GM19025 (cell line): ENCODE measurements around the gene TAGLN3.
"Not testable (repeated sequence)": the region's sequence is repeated elsewhere in the genome, so short reads cannot be mapped to it uniquely, and the experiment has no call there.

Source experiments
- ATAC-seq: cut with Tn5 transposase; IDR thresholded peaks from one replicate; pipeline ENCODE4 v1.9.1; 2021; ENCODE audit warnings: mild to moderate bottlenecking, low read depth, moderate library complexity; ENCODE audit not compliant: unreplicated experiment

TAGLN3 gene

GRCh38 chr3:112007633-112008032 lies 8.9 kb downstream of the TAGLN3 start:
- no peak for ATAC-seq

DNA sequence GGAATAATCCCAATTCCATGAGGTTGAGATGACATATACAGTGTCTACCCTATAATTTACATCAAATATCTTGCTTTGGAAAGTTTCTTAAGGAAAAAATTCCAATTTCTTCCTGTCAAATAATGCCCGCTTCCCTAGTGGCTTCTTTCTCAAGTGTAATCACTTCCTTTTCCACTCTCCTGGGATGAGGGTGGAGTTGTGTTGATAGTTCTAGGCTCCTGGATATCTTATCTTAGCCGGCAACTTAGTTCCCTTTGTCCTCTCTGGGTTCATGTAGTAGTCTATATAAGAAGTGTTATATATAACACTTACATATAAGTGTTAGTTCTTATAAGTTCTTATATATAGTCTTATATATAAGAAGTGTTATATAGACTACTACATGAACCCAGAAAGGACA lies 10.9 kb downstream of the TAGLN3 start:
- ATAC-seq: no peak

GRCh38 chr3:112010636-112011035 lies 11.9 kb downstream of the TAGLN3 start:
- ATAC-seq: no peak

- ATAC-seq: no peak
These were observed 12.7 kb downstream of the TAGLN3 start for GRCh38 chr3:112011376-112011940.

DNA sequence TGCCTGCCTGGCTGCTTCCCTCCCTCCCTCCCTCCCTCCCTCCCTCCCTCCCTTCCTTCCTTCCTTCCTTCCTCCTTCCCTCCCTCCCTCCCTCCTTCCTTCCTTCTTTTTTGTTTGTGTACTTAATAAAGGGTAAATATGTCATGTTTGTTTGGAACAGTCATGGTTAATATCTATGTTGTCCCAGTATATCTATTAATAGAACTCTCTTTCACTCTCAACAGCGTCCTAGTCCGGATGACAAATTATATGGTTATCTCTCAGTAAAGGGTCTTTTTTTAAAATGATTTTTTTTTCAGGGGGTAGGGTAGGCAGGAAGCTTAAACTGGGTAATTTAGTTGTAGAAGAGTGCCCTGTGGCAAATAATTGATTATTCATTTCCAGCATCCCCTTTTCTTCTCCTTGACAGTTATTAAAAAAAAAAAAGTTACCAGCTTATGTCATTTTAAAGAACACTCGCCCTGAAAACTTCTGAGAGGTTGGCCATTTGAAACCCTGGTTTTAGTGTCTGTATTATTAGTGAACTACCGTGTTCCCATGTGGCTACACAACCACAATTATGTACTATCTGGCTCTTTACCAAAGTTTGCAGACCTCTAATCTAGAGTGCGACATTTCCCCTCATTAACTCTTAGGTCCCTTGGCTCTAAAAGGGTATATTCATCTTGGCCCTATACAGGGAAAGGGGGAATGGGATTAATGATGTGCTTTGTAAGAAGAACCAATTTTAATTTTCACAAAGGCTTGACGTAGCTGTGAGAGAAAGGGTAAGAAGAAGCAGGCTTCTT lies 13.7 kb downstream of the TAGLN3 start:
- no peak for ATAC-seq

DNA sequence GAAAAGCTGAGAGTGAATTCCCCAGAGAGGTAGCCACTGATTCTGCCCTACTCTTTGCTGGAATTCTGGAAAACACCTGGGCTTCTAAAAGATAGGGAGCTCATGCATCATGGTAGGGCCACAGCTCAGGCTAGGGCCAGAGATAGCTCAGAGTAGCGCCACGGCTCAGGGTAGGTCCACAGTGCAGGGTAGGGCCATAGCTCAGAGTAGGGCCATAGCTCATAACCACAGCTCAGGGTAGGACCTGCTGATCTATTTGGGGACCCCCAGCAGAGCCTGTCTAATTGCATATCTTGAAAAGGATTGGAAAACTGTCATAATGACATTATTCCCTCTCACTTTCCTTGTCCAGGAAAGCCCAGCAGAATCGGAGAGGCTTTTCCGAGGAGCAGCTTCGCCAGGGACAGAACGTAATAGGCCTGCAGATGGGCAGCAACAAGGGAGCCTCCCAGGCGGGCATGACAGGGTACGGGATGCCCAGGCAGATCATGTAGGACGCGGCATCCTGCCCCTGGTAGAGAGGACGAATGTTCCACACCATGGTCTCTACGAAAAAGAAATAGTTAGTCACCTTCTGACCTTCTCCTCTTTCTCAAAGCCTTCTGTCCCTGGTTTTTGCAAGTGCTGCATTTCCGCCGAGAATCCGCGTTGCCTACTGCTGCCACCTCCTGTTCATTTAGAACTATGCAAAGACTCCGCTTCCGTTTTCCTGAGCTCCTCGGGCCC lies 14.5 kb downstream of the TAGLN3 start:
- peak; percentile 79 for ATAC-seq

- ATAC-seq: peak; percentile 20
These were observed 15.0 kb downstream of the TAGLN3 start for GRCh38 chr3:112013784-112014143.

DNA sequence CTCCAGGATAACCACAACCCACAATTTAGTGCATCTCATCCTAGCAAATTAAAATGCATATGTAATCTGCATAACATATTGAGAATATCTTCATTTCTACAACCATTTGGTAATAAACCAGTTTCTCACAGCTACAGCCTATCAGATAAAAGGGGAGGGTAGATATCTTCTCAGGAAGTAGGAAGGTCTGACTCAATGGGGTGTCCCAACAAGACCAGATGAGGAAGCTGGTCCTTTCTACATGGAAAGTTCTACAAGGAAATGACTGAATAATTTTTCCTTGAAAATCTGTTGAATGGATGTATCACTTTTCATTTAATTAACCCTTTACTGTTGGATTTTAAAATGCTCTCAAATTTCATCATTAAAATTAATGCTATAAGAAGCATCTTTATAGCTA lies 18.4 kb downstream of the TAGLN3 start:
- no peak for ATAC-seq

- no peak for ATAC-seq
These were observed 20.0 kb downstream of the TAGLN3 start for GRCh38 chr3:112018712-112019111.

- no peak for ATAC-seq
These were observed 21.0 kb downstream of the TAGLN3 start for GRCh38 chr3:112019716-112020115.

- no peak for ATAC-seq
These were observed 22.0 kb downstream of the TAGLN3 start for GRCh38 chr3:112020674-112021085.

GRCh38 chr3:112027142-112027541 lies 28.4 kb downstream of the TAGLN3 start:
- no peak for ATAC-seq

GRCh38 chr3:112027826-112028225 lies 29.1 kb downstream of the TAGLN3 start:
- no peak for ATAC-seq

DNA sequence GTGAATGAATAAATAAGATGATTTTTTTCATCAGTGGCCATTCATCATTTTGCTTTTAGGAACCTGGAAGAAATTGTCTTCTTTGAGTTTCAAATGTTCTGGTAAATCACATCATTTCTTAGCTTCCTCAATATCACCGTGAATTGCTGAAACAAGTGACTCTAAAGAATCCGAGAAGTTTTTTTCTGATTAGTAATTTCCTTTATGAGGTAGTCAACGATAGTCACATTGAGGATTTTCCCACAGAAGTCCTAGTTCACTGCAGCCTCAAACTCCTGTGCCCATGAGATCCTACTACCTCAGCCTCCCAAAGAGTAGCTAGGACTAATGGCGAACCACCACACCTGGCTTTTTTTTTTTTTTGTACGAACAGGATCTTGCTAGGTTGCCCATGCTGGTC lies 32.2 kb downstream of the TAGLN3 start:
- no peak for ATAC-seq

DNA sequence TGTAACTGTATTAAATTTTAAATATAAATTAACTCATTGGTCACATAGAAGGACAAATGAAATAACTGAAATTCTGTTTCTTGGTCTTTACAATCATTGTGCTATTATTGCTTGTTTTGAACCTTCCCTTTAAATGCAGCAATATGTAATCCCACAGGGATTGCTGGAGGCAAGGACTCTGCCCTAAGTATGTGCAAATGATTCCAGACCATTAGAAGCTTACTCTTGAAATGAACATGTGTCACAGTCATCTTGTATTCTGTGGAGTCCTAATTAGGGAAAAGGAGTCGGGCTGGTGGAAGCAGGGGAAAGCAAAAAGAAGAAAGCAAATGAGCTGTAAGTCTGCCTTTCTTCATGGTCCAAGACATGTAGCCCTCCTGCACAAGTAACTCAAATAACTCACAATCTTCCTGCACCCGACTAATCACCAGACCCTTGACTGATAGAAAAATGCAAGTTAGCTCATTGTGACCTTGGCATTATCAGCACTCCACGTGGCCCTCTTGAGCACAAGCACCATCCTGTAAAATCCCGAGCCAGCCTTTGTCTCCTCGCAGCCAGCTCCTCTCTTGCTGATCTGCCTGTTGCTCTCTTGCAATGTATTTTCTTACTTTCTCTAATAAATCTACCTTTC lies 33.5 kb downstream of the TAGLN3 start:
- ATAC-seq: no peak

GRCh38 chr3:112034436-112034835 lies 35.7 kb downstream of the TAGLN3 start, which contains the start of gene TMPRSS7:
Gene TMPRSS7, plus strand, starts transcription at chr3:112034736. Its CDS starts 110 bp downstream, at chr3:112034846.
- ATAC-seq: no peak

DNA sequence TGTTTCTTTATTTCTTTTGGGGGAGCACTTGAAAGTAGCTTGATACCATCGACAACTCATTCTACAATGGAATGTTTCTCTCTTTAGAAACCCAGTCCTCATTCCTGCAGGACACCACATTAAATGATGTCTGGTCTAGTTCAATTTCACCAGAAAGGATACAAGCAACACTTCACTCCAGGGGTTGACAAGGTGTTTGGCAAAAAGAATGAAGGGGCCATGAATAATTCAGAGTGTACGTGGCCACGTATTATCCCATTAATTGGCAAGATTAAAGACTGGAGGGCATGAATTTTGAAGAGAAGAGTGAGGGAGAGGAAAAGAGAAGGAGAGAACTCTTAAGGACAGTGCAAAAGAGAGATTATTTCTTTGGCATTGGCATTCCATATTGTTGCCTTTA lies 36.5 kb downstream of the TAGLN3 start:
- no peak for ATAC-seq

- ATAC-seq: not testable (repeated sequence)
These were observed 38.5 kb downstream of the TAGLN3 start for GRCh38 chr3:112037194-112037593.

DNA sequence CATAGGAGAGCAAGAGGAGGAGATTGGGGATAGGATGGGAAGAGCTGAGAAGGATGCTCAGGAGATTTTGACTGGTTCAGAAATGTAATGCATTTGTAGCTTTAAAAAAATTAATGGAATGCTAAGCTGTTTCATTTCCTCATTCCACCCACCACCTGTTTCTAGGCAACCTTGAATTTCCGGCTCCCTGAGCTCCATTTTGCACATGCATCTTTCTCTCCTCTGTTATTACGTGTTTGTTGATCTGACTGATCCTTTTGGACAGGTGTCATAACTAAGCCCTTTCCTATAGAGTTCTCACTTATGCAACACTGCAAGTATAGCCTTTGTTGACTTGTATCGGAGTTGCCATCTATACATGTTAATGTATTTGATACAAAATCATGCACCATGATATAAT lies 40.1 kb downstream of the TAGLN3 start:
- no peak for ATAC-seq

DNA sequence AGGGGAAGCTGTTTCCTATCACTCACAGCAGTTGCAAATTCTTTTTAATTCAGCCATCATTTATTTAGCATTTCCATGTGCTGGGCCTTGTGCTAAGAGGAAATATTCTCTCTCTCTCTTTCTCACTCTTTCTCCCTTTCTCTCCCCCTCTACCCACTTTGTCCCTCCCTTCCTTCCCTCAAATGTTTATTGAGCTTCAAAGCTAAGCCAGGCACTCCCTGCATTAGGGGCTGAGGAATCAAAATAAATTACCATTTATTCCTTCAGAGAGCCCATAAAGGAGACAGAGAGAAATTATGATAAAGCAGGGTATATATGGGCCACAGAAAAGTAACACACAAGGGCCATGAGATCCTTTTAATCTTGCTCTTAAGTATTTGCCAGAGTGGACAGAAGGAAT lies 42.6 kb downstream of the TAGLN3 start:
- no peak for ATAC-seq

DNA sequence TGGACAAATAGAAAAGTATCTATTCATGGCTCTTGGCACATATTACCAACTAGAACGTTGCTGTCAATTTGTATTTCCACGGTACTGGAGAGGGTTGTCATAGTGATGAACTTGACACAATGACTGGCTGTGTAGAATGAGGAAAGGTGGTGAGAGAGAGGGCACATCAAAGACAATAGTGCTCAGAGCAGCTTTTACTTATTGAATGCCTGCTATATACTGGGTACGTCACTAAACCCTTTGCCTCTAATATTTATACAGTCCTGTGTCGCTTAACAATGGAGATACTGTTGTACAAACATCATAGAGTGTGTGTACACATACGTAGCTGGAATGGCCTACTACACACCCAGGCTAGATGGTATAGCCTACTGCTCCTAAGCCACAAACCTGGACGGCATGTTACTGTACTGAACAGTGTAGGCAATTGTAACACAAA lies 44.1 kb downstream of the TAGLN3 start:
- no peak for ATAC-seq
